Omental fat pad (tissue), 4 donors: ENCODE measurements around the gene DMRTC2. TPM values are rescaled to one million over a fixed set of nuclear protein-coding genes. Genes with fewer than 3 reads are reported as not detected.

Experiments
- ATAC-seq: fragments of 150-250 bp; one replicate; pipeline ENCODE4 v1.9.1; 2016; ENCODE audit warnings: mild to moderate bottlenecking, moderate library complexity; ENCODE audit not compliant: low FRiP score
- DNase-seq: peaks from one replicate; pipeline ENCODE4 v3.0.0-alpha.2; 2019; ENCODE audit warnings: low spot score
- small RNA-seq: library from RNA; depleted of rRNA; stranded (forward); fragments of <200 nt; gene quantifications from one replicate; pipeline ENCODE3, GENCODE V24; 2016
- total RNA-seq, 4 donors: library from RNA; depleted of rRNA; stranded (reverse); fragments of >200 nt; gene quantifications; one replicate each; pipeline ENCODE4 v1.1.0, GENCODE V29; 2016
- TF ChIP-seq, protein P1 (sequence below), 3 donors: fragments of 450-650 bp; IDR thresholded peaks; one replicate each; pipeline ENCODE4 v1.5.1; 2016 to 2017; ENCODE audit warnings: antibody characterized with exemption in 3 of 3, mild to moderate bottlenecking in 3 of 3, moderate library complexity in 2 of 3

DMRTC2 gene
- total RNA-seq, 4 donors from 2014 or later: not detected

DNA sequence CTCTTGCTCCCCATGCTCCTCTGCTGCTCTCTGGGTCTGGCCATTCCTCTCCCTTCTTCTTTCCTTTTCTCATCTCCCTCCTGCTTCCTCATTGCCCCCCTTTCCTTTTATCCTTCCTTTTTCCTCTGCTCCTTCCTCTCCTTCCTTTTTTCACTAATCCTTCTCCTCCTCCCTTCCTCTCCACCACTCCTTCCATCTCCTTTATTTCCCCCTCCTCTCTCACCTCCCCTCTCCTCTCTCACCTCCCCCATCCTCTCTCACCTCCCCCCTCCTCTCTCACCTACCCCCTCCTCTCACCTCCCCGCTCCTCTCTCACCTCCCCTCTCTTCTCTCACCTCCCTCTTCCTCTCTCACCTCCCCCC is 51.7 kb downstream of the DMRTC2 start:
- no peak for DNase-seq
- TF ChIP-seq, protein P1, sequence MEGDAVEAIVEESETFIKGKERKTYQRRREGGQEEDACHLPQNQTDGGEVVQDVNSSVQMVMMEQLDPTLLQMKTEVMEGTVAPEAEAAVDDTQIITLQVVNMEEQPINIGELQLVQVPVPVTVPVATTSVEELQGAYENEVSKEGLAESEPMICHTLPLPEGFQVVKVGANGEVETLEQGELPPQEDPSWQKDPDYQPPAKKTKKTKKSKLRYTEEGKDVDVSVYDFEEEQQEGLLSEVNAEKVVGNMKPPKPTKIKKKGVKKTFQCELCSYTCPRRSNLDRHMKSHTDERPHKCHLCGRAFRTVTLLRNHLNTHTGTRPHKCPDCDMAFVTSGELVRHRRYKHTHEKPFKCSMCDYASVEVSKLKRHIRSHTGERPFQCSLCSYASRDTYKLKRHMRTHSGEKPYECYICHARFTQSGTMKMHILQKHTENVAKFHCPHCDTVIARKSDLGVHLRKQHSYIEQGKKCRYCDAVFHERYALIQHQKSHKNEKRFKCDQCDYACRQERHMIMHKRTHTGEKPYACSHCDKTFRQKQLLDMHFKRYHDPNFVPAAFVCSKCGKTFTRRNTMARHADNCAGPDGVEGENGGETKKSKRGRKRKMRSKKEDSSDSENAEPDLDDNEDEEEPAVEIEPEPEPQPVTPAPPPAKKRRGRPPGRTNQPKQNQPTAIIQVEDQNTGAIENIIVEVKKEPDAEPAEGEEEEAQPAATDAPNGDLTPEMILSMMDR (IDR thresholded peaks at IDR 0.05): no peak
- ATAC-seq: no peak

DNA sequence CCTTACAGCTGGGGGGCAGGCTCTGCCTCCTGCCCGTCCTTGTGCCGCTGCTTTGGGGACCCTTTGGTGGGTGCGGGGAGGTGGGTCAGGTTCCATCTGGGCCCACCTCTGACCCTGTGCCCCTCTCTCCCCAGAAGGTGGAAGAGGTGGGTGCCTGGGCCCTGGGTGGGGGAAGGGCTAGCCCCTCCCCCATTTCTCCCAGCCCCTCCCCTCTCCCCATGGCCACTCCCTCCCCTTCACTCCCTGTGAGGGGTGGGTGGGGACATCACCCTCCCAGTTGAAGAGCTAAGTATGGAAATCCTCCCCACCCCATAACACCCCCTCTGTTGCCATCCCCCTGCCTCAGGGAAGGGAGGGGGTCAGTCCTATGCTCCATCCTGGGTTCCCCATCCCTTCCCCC is 52.3 kb downstream of the DMRTC2 start:
- DNase-seq: no peak
- no peak for ATAC-seq
- TF ChIP-seq, protein P1 (IDR thresholded peaks at IDR 0.05): no peak

DNA sequence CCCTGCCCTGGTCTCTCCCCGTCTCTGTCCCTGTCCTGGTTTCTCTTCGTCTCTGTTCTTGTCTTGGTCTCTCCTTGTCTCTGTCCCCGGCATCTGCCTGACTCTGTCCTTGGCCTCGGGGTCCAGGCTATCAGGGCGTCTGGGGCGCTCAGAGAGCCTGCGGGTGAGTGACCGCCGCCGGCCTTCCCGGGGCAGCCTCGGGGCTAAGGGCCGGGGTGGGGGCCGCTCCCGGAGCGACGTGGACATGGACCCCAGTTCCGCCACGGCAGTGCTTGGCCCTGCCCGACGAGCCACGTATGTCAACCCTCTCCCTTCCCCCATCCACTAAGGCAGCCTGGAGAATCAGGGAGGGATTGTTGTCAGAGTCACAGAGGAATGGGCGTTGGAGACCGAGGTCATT is 53.0 kb downstream of the DMRTC2 start:
- ATAC-seq (no peak), DNase-seq (no peak)
- TF ChIP-seq, protein P1 (IDR thresholded peaks at IDR 0.05): no peak

DNA sequence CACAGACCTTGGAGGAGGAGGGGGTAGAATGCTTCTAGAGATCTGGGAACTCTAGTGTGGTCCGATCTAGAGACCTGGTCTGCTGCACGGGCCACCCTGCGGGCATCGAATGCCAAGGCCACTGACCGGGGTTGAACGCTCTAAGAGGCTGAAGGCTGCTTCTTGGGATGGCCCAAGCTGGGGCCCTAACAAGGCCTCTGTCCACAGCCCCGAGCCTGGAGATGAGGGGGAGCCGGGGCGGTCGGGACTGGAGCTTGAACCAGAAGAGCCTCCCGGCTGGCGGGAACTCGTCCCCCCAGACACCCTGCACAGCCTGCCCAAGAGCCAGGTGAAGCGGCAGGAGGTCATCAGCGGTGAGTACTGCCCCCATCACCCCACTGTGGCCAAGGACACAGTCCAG is 53.4 kb downstream of the DMRTC2 start:
- TF ChIP-seq, protein P1 (IDR thresholded peaks at IDR 0.05): no peak
- ATAC-seq: no peak
- no peak for DNase-seq

Small RNA genes within 50 kb of the gene (small RNA-seq; reads per million reads assigned to genes)
- not detected for gene MIR6797

Other genes starting within 250 kb of the DMRTC2 start
- 1 to 10 TPM in 3 of 4 donors, not detected in 1; 1.7 to 9.0 (median 2.6) TPM for gene CEACAM4, start 218.0 kb upstream of the DMRTC2 start, total RNA-seq
- gene CEACAM7, start 156.8 kb upstream of the DMRTC2 start, total RNA-seq: not detected
- gene CEACAM5, start 136.4 kb upstream of the DMRTC2 start, total RNA-seq: not detected
- under 1 TPM in 1 of 4 donors, not detected in 3; 0.19 TPM for gene CEACAM6, start 89.5 kb upstream of the DMRTC2 start, total RNA-seq
- gene CEACAM3, start 48.5 kb upstream of the DMRTC2 start, total RNA-seq: 10 to 100 TPM in 1 of 4 donors, not detected in 3; 20.3 TPM
- not detected for gene LYPD4, start 359 bp upstream of the DMRTC2 start, total RNA-seq
- gene RPS19, start 15.2 kb downstream of the DMRTC2 start, total RNA-seq: 100 to 1,000 TPM; 559 to 757 (median 617) TPM
- 1 to 10 TPM in 1 of 4 donors, under 1 TPM in 1, not detected in 2; 0.72 to 1.8 TPM for gene CD79A, start 32.2 kb downstream of the DMRTC2 start, total RNA-seq
- 100 to 1,000 TPM in 1 of 4 donors, 10 to 100 TPM in 3; 53.1 to 129 (median 72.0) TPM for gene ARHGEF1, start 38.1 kb downstream of the DMRTC2 start, total RNA-seq
- under 1 TPM in 1 of 4 donors, not detected in 3; 0.25 TPM for gene ERFL, start 83.4 kb downstream of the DMRTC2 start, total RNA-seq
- 100 to 1,000 TPM; 132 to 192 (median 167) TPM for gene RABAC1, start 114.3 kb downstream of the DMRTC2 start, total RNA-seq
- under 1 TPM in 2 of 4 donors, not detected in 2; 0.13 to 0.28 TPM for gene ATP1A3, start 149.2 kb downstream of the DMRTC2 start, total RNA-seq
- gene GRIK5, start 225.2 kb downstream of the DMRTC2 start, total RNA-seq: 1 to 10 TPM in 3 of 4 donors, under 1 TPM in 1; 0.32 to 2.1 (median 1.6) TPM
- gene ZNF574, start 231.1 kb downstream of the DMRTC2 start, total RNA-seq: 10 to 100 TPM; 11.6 to 22.9 (median 12.8) TPM